GM13977 (cell line): Measurements from ENCODE around the gene NUCB1.
"Not testable (repeated sequence)": the region's sequence is repeated elsewhere in the genome, so short reads cannot be mapped to it uniquely, and the experiment has no call there.

Experiments
- DNase-seq: peaks from one replicate; pipeline ENCODE4 v3.0.0; 2012; ENCODE audit warnings: low spot score
- CTCF ChIP-seq: IDR thresholded peaks from 2 replicates; pipeline ENCODE4 v1.5.1; 2012; ENCODE audit warnings: mild to moderate bottlenecking, control low read depth; ENCODE audit not compliant: insufficient read depth; ENCODE audit errors: extremely low read depth, missing control alignments
- in situ Hi-C: fragments of 300-500 bp; cut with MboI; formaldehyde crosslinking; loops from one replicate; pipeline ENCODE4 v1.12.0; 2022; ENCODE audit warnings: low sequenced_read_pairs, low pct_unique_long_range_greater_than_20kb, mixed read lengths, inconsistent platforms; ENCODE audit not compliant: unreplicated experiment

Gene NUCB1

DNA sequence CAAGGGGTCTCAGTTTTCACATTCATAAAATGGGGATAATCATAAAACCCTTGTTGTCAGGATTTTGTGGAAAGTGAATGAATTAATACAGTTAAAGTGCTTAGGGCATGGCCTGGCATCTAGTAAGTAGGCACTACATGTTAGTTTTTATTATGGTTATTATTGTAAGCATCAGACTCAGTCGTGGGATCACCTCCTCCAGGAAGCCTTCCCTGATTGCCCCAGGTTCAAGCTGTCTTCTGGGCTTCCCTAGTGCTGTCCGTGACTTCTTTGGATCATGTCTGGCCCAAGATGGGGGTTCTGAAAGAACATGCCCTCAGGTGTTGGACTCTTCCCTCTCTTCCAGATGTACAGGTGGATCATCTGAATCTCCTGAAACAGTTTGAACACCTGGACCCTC is 10.7 kb downstream of the NUCB1 start:
- in situ Hi-C loops, result no loop called here
- no peak for TF ChIP-seq CTCF
- no peak for DNase-seq

DNA sequence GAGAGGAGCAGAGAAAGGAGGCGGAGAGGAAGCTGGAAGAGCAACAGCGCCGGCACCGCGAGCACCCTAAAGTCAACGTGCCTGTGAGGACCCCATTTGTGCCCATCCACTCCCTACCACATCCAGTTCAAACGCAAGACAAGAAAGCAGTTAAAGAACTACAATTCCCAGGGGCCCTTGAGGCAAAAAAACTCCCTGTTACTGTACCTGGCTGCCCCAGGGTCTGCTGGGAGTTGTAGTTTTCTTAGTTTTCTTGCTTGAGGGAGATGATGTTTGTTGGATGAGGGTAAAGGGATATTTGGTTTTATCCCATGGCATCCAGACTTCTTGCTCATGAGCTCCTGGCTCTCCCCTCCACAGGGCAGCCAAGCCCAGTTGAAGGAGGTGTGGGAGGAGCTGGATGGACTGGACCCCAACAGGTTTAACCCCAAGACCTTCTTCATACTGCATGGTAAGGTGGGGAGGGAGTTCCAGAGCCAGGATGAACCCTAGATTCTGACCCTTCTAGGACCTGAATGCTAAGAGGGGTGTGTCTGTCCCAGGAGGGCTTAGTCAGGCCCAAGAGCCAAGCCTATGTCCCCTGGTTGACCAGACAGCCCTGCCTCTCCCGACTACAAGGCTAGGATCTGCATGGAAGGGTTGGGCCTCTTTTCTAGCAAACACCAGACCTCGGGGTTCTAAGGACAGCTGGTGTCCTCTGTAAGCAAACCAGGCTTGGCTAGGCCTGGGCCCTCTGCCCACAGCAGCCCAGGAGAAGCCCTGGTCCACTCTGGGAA is 13.2 kb downstream of the NUCB1 start:
- in situ Hi-C loops, result no loop called here

DNA sequence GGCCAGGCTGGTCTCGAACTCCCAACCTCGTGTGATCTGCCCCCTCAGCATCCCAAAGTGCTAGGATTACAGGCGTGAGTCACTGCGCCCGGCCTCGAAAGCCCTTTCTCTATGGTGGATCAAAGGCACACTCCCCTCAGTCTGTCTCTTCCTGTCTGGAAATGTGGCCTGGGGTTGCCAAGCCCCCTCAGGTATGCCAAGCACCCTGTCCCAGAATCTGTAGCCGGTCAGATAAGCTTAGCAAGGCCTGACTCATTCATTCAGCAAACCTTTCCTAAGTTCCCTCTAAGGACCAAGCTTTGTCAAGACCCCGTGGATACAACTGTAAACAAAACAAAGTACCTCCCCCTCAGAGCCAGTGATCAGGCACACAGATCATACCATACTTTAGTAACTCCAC is 14.1 kb downstream of the NUCB1 start:
- no peak for TF ChIP-seq CTCF
- DNase-seq, result no peak
- in situ Hi-C loops, result no loop called here

More for the DNA sequence above, 13.2 kb downstream of the NUCB1 start:
- DNase-seq, result no peak
- TF ChIP-seq CTCF, result no peak

GRCh38 chr19:48915757-48916156 is 15.6 kb downstream of the NUCB1 start:
- no peak for TF ChIP-seq CTCF
- no peak for DNase-seq
- in situ Hi-C loops, result no loop called here

GRCh38 chr19:48918071-48918470 is 18.0 kb downstream of the NUCB1 start:
- no peak for DNase-seq

GRCh38 chr19:48918801-48919247 is 18.7 kb downstream of the NUCB1 start:
- no peak for TF ChIP-seq CTCF
- in situ Hi-C loops, result no loop called here
- DNase-seq, result no peak

More at GRCh38 chr19:48918071-48918470, 18.0 kb downstream of the NUCB1 start:
- in situ Hi-C loops, result no loop called here
- no peak for TF ChIP-seq CTCF

- DNase-seq, in situ Hi-C loops: not testable (repeated sequence)
These were observed 19.2 kb downstream of the NUCB1 start for GRCh38 chr19:48919271-48919670.
